A172 (cell line): ENCODE data around the gene SPI1. TPM values are rescaled to one million over a fixed set of nuclear protein-coding genes. Genes with fewer than 3 reads are reported as not detected.

Experiments
- DNase-seq: peaks from one replicate; pipeline ENCODE4 v3.0.0-alpha.2; 2015; ENCODE audit warnings: low spot score
- total RNA-seq: library from RNA; depleted of rRNA; stranded (reverse); fragments of >200 nt; shearing (Covaris generic); gene quantifications from 2 replicates; pipeline ENCODE4 v1.2.3, GENCODE V29; 2014; rRNA removed

The SPI1 gene
- total RNA-seq = 0.10 TPM in 1 of 2 replicates, not detected in the other

DNA sequence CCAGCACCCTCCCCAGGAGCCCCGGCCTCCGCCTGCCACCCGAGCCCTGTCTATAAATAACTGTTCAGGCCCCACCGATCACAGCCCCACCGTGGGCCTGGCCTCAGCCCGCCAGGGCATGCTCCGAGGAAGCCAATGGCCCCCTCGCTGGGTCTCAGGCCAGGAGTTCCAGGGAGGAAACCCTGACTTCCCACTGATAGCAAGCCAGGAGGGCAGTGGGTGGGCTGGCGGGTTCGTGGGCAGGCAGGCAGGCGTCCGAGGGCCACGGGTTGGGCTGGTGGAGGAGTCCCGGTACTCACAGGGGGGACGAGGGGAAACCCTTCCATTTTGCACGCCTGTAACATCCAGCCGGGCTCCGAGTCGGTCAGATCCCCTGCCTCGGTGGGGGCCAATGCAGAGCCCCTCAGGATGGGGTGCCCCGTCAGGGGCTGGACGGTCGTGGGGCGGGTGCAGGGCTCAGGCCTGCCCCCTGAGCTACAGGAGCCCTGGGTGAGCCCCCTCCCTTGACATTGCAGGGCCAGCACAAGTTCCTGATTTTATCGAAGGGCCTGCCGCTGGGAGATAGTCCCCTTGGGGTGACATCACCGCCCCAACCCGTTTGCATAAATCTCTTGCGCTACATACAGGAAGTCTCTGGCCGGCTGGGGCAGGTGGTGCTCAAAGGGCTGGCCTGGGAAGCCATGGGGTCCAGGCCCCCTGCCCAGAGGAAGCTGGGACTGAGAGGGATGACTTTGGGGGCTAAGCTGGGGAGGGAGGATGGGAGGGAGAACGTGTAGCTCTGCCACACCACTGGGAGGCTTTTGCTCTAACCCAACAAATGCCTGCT is at the start of gene SPI1:
SPI1 (minus strand) TSS at position 538 of the 826 bp plus-strand sequence; CDS start at position 344, 194 bp downstream.
- DNase-seq = no peak

DNA sequence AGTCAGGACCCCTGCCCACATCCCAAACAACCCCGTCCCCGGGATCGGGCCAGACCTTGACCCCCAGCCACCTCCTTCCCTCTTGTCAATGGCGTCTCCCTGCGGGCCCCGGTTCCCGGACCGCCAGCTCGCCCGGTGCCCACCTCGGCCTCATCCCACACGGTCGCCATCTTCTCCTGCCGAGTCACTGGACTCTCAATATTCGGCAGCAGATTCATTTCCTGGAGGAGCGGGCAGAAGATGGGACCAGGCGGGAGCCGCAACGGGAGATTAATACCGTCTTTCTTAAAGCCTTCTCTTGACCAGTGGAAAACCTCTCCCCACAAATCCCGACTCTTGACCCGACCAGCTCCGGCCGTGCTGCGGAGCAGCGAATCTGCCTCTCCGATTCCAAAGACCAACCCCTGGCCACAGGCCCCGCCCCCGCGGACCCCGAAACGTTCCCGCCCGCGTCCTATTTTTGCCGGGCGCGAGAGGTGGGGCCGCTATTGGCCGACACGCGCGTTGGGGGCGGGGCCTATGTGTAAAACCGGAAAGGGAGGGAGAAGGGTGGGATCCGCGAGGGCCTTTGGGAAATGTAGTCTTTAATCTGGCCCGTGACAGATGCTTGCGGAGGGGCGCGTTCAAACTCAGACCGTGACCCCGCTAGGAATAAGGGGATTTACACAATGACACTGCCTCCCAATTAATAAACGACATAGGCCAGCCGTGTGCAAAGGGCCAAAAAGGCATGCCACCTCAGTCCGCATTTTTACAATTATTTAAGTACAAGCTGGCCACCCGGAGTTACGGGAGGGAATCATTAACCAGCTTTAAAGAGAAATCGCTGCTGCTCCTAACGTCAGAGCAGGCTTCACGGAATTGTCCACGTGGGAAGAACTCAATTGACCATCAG is 48.0 kb upstream of the SPI1 start, which contains the start of gene PSMC3:
PSMC3 (minus strand) TSS at position 378 of the 895 bp plus-strand sequence; CDS start at position 218, 160 bp downstream.
- DNase-seq = peak; percentile 94

DNA sequence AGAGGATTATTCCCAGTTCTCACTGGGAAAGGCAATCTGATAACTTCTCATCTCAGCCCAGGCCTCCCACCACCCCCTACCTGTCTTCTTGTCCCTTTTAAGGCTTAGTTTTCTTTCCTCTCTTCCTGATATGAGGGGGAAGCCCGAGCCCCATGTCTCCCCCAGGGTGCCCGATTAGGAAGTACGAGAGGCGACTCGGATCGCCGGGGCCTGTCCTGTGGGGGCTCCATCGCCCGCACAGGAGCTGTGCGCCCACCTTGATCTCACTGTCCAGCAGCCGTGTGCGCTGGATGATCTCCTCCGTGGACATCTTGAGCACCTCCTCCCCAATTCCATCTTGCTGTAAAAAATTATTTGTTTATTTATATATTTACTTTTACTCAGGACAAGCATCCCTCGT is 47.3 kb upstream of the SPI1 start:
- DNase-seq = no peak

DNA sequence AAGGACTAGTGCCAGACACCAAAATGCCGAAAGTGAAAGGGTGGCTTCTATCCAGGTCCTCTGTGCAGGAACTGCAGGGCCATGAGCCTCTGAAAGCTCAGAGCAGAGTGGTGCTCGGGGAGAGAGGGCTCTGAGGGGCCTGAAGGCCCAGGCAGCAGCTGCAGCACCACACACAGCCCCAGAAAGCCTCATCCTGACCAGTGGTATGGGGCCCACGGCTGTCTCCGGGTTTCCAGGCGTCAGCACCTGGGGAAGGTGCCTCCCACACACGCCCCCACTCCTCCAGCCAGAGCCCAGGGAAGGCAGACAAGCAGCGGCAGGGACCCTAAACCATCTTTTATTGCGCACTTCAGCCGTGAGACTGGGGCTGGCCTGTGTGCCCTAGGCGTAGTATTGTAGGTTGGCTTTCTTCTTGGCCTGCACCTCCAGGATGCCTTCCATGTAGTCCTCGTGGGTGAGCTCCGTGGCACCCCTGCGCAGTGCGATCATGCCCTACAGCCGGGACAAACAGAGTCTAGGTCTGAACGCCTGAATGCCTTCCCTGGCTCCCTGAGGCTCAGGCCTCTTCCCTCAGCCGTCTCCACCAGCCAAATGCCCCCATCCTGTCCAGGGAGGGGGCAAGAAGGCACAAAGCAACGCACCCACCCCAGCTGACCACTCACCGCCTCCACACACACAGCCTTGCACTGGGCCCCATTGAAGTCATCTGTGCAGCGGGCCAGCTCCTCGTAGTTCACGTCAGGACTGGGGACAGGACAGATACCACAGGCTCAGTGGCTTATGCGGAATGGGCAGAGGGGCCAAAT is 40.3 kb upstream of the SPI1 start:
- DNase-seq = no peak

DNA sequence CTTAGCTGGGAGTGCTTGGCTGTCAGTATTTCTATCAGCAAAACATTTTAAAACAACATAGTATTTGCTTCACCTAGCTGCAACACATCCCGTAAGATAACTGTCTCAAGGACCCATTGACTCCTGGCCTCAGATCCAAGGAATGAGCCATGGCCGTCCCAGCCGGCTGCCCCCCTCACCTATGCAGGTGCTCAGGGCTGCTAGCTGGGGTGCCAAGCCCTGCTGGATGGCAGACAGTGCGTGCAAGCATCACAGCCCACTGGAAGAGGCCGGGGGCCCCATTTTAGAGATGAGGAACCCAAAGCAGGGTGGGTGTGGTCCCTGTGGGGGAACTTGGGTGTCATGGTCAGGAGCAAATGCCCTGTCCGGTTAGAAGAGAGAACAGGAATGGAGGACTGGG is 39.4 kb upstream of the SPI1 start:
- no peak for DNase-seq

DNA sequence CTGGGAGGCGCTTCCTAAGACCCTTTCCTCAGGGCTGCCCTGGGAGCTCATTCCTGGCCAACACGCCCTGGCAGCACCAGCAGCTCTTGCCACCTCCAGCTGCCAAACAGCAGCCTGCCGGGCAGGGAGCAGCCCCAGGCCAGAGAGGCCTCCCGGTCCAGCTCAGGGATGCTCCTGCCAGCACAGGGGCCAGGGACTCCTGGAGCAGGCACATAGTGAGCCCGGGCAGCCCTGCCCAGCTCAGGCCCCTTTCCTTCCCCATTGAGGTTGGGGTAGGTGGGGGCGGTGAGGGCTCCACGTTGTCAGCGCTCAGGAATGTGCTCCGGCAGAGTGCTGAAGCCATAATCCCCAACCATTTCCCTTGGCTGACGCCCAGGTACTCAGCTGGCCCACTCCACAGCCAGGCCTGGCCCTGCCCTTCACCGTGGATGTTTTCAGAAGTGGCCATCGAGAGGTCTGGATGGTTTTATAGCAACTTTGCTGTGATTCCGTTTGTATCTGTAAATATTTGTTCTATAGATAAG is 37.7 kb upstream of the SPI1 start:
- peak; percentile 97 for DNase-seq

DNA sequence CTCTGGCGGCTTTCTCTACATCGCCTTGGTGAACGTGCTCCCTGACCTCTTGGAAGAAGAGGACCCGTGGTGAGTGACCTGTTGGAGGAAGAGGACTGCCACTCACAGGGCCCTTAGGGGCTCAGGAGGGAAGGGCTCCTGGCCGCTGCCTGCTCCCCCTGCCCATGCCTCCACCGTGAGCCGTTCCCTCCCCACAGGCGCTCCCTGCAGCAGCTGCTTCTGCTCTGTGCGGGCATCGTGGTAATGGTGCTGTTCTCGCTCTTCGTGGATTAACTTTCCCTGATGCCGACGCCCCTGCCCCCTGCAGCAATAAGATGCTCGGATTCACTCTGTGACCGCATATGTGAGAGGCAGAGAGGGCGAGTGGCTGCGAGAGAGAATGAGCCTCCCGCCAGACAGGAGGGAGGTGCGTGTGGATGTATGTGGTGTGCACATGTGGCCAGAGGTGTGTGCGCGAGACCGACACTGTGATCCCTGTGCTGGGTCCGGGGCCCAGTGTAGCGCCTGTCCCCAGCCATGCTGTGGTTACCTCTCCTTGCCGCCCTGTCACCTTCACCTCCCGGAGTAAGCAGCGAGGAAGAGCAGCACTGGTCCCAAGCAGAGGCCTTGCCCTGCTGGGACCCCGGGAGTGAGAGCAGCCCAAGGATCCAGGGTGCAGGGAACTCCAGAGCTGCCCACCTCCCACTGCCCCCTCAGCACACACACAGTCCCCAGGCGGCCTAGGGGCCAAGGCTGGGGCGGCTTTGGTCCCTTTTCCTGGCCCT is 36.9 kb upstream of the SPI1 start:
- DNase-seq = no peak

DNA sequence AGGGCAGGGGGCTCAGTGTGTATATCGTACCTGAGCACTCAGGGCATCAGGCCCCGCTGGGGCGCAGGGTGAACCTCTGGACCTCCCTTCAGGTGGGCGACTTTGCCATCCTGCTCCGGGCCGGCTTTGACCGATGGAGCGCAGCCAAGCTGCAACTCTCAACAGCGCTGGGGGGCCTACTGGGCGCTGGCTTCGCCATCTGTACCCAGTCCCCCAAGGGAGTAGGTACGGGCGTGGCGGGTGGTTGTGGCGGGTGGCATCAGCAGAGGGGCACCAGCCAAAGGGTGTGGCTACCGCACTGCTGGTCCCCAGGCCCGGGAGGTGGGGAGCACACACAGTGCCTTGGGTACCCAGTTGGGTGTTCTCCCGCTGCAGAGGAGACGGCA is 36.3 kb upstream of the SPI1 start:
- DNase-seq = no peak

DNA sequence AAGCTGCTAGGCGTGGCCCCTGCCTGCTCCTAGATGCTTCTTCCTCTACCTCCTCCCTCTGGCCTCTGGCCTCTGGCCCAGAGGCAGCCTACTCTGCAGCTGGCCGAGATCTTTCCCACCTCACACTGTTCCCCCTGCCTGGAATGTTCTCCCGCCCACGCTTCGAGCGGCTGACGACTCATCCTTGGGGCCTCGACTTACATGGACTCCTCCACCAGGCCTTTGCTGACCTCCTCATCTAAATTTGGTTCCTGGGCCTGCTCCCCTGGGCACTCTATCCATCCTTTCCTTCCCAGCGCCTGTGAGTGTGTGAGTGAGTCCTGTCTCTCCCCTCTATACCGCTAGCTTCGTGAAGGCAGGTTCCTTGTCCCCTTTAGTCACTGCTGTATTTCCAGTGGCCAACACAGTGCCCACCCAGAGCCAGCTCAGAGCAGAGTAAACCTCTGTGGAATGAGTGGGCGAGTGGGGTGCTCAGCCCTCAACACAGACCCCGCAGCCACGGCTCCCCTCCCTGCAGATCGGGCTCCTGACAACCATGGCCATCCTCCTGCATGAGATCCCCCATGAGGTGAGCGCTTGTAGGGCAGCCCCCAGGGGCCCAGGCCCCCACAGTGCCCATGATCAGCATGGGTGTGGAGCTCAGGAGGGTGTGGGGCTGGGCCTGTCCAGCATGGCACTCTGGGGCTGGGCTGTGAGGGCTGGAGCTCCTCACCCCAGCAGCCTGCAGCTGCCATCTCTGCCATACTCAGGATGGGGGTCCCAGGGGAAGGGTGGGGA is 35.7 kb upstream of the SPI1 start:
- DNase-seq = no peak

DNA sequence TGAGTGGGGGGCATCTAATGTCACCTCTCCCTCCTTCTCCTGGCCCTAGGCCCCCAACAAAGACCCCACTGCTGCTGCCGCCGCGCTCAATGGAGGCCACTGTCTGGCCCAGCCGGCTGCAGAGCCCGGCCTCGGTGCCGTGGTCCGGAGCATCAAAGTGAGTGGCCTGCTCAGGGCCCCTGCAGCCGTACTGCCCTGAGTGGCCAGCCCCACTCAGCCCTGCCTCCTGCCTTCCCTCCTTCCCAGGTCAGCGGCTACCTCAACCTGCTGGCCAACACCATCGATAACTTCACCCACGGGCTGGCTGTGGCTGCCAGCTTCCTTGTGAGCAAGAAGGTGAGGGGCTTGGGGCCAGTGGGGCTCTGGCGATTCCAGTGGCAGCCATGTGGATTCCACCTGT is 35.0 kb upstream of the SPI1 start:
- no peak for DNase-seq

DNA sequence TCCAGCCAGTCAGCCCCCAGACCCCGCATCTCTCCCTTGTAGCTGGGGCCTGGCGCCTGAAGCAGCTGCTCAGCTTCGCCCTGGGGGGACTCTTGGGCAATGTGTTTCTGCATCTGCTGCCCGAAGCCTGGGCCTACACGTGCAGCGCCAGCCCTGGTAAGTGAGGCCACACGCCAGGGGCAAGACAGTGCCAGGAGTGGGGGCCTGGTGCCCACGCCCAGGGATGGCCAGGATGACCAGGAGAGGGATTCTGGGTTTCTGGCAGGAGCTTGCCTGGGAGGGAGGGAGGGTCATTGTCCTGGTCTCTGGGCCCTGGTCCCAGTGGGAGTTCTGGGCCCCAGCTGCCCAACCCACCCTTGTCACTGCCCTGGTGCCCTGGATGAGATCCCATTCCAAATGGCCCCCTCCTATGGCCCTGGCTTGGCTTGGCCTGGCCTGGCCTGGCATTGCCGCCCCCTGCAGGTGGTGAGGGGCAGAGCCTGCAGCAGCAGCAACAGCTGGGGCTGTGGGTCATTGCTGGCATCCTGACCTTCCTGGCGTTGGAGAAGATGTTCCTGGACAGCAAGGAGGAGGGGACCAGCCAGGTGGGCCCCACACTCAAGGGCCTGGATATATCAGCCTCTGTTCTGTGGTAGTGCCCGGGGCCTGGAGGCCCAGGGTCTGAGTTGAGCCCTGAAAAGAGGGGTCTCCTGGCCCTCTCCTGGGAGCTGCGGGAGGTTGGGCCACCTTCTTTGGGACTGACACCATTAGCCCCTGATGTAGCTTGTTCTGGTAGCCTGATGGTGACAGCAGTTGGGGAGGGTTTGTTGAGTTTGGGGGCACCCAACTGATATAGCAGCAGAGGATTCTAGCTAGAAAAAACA is 33.8 kb upstream of the SPI1 start:
- DNase-seq = no peak

DNA sequence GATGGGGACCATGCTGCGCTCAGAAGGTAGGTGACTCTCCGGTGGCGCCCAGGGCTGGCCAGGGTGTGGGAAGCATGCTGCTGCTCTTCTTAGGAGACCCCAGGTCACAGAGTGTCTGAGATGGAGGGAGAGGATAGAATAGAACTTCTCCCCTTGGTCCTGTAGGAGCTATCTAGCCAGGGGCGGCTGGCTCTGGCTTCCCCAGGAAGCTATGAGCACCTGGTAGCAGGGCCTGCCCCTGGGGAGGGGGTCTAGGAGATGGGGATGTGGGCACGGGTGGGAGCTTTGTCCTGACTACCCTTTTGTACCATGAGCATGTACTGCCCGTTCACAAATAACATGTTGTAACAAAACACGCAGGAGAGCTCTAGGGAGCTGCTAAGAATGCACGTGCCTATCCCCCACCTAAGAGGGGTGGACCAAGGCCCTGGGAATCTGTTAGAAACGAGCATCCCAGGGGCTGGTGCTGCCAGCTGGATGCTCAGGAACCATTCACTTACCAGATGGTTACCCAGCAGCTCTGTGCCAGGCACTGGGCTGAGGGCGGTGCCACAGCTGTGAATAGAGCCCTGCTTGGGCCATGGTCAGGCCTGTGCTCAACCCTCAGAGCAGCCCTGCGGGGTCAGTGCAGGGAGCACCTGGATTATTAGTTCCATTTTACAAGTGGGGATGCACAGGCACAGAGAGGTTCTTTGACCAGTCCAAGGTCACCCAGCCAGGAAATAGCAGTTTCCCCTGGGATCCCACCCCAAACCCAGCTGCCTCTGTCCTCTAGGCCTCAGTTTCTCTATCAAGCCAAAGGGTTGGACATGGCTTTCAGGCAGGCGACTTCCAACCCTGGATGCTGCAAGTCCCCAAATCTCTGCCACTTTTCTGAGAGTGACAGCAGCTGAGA is 32.3 kb upstream of the SPI1 start:
- DNase-seq = no peak

DNA sequence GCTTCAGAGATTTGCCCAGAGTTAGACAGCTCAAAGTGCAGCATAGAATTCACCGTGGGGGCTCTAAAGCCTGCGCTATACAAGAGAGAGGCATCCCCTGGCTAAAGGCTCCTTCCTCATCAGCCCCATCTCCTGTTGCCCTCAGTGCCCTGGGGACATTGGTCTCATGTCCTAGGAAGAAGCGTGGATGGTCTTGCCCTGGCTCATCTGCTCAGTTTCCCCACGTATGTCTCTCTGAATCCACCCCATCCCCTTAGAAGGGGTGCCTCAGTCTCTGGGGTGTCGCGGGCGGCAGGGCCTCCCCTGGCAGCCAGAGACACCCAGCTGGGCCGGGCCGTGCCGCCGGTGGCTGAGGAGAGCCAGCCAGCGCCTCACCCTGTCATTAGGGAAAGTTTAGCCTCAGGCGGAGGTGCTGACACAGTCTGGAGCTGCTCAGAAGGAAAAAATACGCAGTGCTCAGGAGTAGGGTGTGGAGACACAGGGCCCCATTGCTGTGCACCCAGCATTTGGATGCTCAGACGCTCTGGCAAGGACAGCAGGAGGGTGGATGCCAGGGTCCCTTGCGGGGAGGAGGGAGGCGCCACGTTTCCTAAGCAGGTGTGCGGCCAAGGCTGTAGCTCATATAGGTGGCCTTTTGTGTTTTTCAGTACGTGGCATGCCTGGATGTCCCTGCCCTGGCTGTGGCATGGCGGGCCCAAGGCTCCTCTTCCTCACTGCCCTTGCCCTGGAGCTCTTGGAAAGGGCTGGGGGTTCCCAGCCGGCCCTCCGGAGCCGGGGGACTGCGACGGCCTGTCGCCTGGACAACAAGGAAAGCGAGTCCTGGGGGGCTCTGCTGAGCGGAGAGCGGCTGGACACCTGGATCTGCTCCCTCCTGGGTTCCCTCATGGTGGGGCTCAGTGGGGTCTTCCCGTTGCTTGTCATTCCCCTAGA is 31.4 kb upstream of the SPI1 start:
- no peak for DNase-seq

DNA sequence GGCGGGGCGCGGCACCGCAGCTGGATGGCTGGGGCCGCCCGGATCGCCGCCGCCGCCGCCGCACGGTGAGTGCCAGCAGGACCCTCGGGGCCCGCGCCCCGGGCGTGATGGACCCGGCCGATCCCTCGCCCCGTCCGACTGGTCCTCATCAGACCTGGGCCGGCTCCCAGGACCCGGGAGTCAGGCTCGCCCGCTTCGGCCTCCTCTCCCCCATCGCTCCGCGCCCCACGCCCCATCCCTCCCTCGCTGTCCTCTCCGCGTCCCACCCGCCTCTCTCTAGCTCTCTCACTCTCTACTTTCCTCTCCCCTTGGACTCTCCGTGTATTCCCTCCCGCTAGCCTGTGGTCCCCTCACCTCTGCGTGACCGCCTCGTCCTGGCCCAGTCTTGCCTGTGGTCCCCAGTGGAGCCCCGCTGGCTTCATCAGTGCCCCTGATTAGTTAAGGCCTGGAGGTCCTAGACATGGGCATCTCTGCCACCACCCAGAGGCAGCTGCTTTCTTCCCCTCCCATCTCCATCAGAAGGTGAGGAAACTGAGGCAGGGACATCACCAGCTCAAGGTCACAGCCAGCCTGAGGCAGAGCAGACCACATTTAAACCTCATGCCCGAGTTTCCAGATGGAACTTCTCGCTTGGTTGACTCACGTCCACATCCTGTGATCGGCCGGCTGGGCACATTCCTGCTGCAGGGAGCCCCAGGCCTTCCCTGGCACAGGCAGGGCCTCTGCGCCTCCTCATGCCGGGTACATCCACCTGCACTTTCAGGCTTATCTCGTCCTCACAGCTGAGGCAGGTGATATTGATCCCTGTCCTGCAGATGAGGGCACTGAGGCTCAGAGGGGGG is 30.5 kb upstream of the SPI1 start:
- peak; percentile 81 for DNase-seq

DNA sequence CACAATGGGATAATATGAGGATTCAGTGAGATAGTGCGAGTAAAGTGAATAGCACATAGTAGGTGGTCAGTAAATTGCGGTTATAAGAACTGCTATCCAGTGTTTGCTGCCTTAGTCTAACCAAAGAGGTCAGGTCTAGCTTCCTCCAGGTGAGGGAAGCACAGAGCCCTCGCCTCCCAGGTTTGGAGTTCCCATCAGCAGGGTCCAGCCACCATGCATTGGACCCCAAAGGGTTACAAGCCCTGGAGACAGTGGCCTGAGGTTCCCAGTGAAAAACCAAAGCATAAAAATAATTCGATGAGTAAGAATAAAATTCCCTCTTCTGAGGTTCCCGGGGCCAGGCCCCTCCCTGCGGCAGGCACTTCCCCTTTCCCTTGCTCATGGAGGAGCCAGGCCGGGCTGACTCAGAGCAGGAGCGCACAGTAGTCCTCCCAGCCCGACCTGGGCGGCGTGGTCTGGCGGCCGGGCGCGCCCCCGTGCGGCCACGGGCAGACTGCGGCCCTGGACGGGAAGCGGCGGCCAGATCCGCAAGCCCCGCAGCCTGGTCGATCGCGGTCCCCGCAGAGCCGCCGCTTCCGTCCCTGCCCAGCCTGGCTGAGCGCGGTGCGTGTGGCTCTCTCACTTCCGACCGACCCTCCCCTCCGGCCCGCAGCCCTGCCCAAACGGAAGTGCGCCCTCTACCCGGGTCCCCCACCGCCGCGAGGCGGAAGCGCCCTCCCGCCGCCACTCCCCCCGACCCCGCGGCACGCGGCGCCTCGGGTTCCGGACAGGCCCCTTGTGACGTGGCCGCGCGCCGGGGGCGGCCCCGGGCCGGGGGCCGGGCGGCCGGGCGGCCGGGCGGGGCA is 29.6 kb upstream of the SPI1 start, which contains the start of gene SLC39A13:
SLC39A13 (plus strand) TSS at position 845 of the 845 bp plus-strand sequence. CDS start 1,505 bp downstream, outside the sequence.
- DNase-seq = peak; percentile 92
